Activated naive CD8-positive, alpha-beta T cell treated with anti-CD3 and anti-CD28 coated beads, Interleukin-2, amount 10 ng/mL, durations not matched to agents 7 days and 5 days (primary cell): ENCODE results near the gene CACNA1G. TPM values are rescaled to one million over a fixed set of nuclear protein-coding genes. Genes with fewer than 3 reads are reported as not detected.
A peak's percentile ranks its signal among the peaks of the same experiment; 100 is the strongest.

ENCODE experiments used
- ATAC-seq: fragments of 150-1000 bp; cut with Tn5 transposase; one replicate; pipeline ENCODE4 v1.10.0; 2021; ENCODE audit warnings: low read depth, moderate library complexity
- POLR2A ChIA-PET: fragments of 350-600 bp; sonication (Branson Sonifier 250); formaldehyde crosslinking; loops from one replicate; lab custom pipeline; 2021; ENCODE audit warnings: antibody characterized with exemption; lab: Charles Lee
- DNase-seq: peaks from one replicate; pipeline ENCODE4 v3.0.0; 2021
- H3K27ac Mint-ChIP-seq: one replicate; pipeline ENCODE4 v1.8.0; 2022; ENCODE audit warnings: mild to moderate bottlenecking, mixed read lengths
- H3K27me3 Mint-ChIP-seq: one replicate; pipeline ENCODE4 v1.8.0; 2022; ENCODE audit warnings: mild to moderate bottlenecking, moderate library complexity, mixed read lengths
- H3K36me3 Mint-ChIP-seq: one replicate; pipeline ENCODE4 v1.8.0; 2021; ENCODE audit warnings: mild to moderate bottlenecking, mixed read lengths
- H3K4me1 Mint-ChIP-seq: one replicate; pipeline ENCODE4 v1.8.0; 2021; ENCODE audit warnings: mixed read lengths
- H3K4me3 Mint-ChIP-seq: one replicate; pipeline ENCODE4 v1.8.0; 2022; ENCODE audit warnings: mild to moderate bottlenecking, moderate library complexity, mixed read lengths
- H3K9me3 Mint-ChIP-seq: one replicate; pipeline ENCODE4 v1.8.0; 2021; ENCODE audit warnings: mixed read lengths
- total RNA-seq, 2 experiments: library from RNA; stranded (reverse); gene quantifications; one replicate each; pipeline ENCODE4 v1.2.3, GENCODE V29; 2021

Gene CACNA1G
- under 1 TPM in 1 of 2 experiments, not detected in 1; 0.11 TPM for total RNA-seq

GRCh38 chr17:50560185-50560824 lies at the start of gene CACNA1G:
TSS of gene CACNA1G (plus strand) at chr17:50560715. CDS start at chr17:50561460, 745 bp downstream.
- Mint-ChIP-seq H3K9me3 (no peaks in the 10 kb centered on the region), H3K27ac (no peak within 1 kb of the TSS)
- POLR2A ChIA-PET: interaction anchor here (0.9 to 2.0 kb wide), 2 partner anchors 16 to 19 kb away, joined by 3 to 10 read pairs; no protein-coding TSS in a partner anchor

GRCh38 chr17:50511058-50511457 lies 49.5 kb upstream of the CACNA1G start:
- Mint-ChIP-seq H3K4me1 (peaks cover 24% of the 10 kb centered on the region), H3K36me3 (no peaks in the 10 kb centered on the region), H3K9me3 (no peaks in the 10 kb centered on the region), H3K4me3 (peak overlapping the region; percentile 9), H3K27me3 (no peaks in the 10 kb centered on the region), H3K27ac (peak overlapping the region; percentile 42)
- DNase-seq (no peak), ATAC-seq (peak; percentile 65)
- POLR2A ChIA-PET: no interaction called here

More at GRCh38 chr17:50560185-50560824, at the start of gene CACNA1G:
- peak; percentile 90 for ATAC-seq
- H3K27me3 Mint-ChIP-seq: peaks cover 63% of the 10 kb centered on the region
- H3K4me1 Mint-ChIP-seq: peaks cover 14% of the 10 kb centered on the region
- peak; percentile 90 for DNase-seq
- H3K36me3 Mint-ChIP-seq: no peaks in the 10 kb centered on the region
- H3K4me3 Mint-ChIP-seq: peak within 1 kb of the TSS; percentile 80

DNA sequence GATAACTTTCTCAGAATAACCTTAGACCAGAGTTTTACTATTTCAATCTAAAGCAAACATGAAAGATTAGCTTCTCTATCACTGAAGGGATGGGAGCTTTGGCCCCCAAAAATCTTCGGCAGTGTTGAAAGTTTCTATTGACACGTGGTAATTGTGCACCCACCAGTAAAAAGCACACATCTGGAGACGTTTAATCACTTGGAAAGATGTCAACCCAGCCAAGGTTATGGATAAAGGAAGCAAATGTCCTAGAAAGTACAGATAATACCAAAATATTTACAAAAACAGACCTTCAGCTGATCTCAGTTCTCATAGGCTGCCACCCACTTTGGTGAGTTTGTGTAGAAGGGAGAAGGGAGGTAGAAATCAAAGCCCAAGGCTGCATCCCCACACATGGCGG lies 47.0 kb upstream of the CACNA1G start:
- Mint-ChIP-seq H3K4me1 (peaks cover 20% of the 10 kb centered on the region), H3K4me3 (no peak overlapping the region), H3K27ac (no peak overlapping the region), H3K36me3 (no peaks in the 10 kb centered on the region), H3K9me3 (no peaks in the 10 kb centered on the region), H3K27me3 (no peaks in the 10 kb centered on the region)
- no peak for ATAC-seq
- POLR2A ChIA-PET: no interaction called here
- DNase-seq: no peak

DNA sequence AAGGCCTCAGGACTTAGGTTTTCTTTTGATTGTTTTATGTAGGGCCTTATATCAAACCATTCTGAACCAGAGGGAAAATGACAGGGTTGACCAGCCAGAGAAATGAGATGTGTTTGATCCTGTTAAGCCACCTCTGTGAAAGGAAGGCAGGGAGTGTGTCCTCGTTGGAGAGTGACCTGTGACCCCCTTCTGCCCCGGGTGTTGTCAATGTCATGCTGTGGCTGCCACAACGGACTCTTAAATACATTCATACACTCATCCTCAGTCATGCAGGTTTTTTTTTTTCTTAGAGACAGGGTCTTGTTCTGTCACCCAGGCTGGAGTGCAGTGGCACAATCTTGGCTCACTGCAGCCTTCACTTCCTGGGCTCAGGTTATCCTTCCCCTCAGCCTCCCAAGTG lies 46.1 kb upstream of the CACNA1G start:
- H3K27me3 Mint-ChIP-seq: no peaks in the 10 kb centered on the region
- H3K36me3 Mint-ChIP-seq: no peaks in the 10 kb centered on the region
- ATAC-seq (no peak), DNase-seq (no peak)
- H3K4me3 Mint-ChIP-seq: no peak overlapping the region
- H3K27ac Mint-ChIP-seq: no peak overlapping the region
- H3K4me1 Mint-ChIP-seq: peaks cover 15% of the 10 kb centered on the region
- H3K9me3 Mint-ChIP-seq: no peaks in the 10 kb centered on the region
- POLR2A ChIA-PET: interaction anchor here (0.7 kb wide), 1 partner anchor 188 kb away, joined by 3 read pairs; no protein-coding TSS in a partner anchor

DNA sequence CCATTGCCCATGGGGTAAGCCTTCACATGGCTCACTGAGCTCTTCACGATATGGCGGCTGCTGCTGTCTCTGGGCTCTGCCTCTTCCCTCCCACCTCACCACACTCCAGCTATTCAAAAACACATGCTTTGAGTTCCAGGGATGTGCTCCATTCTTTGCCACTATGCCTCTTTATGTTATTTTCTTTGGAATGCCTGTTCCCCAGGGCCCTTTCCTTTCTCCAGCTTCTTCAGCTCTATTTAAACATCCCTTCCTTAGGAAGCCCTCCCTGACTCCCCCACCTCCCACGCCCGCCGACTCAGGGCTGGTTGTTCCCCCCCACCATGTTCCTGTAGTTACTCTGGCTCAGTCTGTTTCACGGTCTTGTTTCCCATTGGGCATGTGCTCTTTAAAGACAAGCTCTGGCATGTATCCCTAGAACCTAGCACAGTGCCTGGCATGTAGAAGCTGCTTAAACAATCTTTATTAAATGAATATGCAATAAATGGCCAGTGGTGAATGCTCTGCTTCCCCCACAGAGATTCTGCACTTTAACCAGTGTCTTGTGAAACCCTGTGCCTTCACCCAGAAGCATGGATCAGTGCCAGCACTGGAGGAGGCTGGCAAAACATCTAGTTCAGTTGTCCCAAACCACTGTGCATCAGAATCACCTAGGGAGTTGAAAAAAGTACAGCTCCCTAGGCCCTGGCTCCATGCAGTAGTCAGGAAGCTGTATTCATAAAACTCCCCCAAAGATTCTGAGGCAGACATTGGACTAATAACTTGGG lies 45.4 kb upstream of the CACNA1G start:
- Mint-ChIP-seq H3K9me3 (no peaks in the 10 kb centered on the region), H3K4me1 (peaks cover 11% of the 10 kb centered on the region), H3K4me3 (no peak overlapping the region), H3K27ac (no peak overlapping the region), H3K36me3 (no peaks in the 10 kb centered on the region), H3K27me3 (no peaks in the 10 kb centered on the region)
- POLR2A ChIA-PET: interaction anchor here (0.7 kb wide), 1 partner anchor 187 kb away, joined by 3 read pairs; no protein-coding TSS in a partner anchor
- no peak for ATAC-seq
- no peak for DNase-seq

DNA sequence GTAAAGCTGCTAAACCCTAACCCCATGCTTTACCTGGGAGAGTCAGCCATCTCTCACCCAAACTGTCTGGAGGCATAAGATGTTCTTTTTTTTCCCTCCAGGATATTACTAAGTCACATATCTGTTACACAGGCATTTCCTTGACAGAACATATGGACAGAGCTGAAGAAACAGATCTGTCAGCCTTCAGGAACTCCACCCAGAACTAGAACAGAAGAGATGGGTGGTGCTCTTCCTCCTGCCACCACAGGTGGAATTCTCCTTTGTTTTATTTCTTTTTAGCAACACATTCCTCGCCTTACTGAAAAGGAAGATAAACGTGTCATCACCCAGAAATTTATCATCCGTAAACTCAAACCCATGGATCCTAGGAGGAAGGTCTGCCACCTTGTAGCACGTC lies 43.5 kb upstream of the CACNA1G start:
- Mint-ChIP-seq H3K36me3 (no peaks in the 10 kb centered on the region), H3K4me3 (no peak overlapping the region), H3K9me3 (no peaks in the 10 kb centered on the region), H3K27ac (no peak overlapping the region), H3K4me1 (no peaks in the 10 kb centered on the region), H3K27me3 (no peaks in the 10 kb centered on the region)
- POLR2A ChIA-PET: no interaction called here
- DNase-seq: no peak
- ATAC-seq: no peak

DNA sequence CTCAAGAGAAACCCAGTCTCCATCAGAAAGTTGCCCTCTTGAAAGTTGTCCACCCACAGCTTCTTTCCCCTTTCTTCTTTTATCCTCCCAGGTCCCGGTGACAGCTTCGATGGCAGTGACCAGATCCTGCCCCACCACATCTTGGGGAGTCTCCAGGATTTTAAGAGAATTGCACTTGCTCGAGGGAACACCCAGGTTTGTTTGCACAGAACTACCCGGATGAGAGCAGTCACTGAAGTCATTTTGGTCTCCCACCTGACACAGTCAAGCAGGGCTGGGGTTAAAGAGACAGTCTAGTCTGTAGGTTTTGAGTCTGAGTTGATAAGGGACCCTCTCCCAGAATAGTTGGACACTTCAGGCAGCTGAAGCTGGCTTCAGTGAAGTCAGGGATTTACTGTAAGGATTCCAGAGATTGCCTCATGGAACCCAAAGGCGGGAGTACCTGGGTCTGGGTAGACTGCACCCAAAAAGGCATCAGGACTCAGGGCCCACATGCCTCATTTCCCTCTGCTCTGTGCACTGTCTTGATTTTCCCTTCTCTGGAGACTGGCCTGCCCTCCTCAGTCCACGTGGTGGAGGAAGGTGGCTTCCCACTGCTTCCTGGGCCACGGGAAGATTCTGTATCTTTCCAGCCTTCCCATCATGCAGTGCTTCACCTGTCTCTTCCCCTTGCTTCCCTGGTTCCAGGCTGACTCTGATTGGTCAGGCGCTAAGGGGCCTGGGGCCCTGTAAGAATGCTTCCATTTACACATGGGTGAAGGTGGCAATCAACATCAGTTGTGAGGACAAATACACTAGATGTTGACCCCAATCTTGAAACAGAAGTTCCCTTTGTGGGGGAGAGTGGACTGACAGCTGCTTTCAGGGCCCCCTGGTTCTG lies 42.8 kb upstream of the CACNA1G start:
- Mint-ChIP-seq H3K4me1 (no peaks in the 10 kb centered on the region), H3K27me3 (no peaks in the 10 kb centered on the region), H3K9me3 (no peaks in the 10 kb centered on the region), H3K36me3 (no peaks in the 10 kb centered on the region), H3K27ac (no peak overlapping the region), H3K4me3 (no peak overlapping the region)
- ATAC-seq (no peak), DNase-seq (no peak)
- POLR2A ChIA-PET: no interaction called here

- DNase-seq: no peak
- POLR2A ChIA-PET: no interaction called here
Observed at GRCh38 chr17:50518384-50519023, 42.0 kb upstream of the CACNA1G start.

DNA sequence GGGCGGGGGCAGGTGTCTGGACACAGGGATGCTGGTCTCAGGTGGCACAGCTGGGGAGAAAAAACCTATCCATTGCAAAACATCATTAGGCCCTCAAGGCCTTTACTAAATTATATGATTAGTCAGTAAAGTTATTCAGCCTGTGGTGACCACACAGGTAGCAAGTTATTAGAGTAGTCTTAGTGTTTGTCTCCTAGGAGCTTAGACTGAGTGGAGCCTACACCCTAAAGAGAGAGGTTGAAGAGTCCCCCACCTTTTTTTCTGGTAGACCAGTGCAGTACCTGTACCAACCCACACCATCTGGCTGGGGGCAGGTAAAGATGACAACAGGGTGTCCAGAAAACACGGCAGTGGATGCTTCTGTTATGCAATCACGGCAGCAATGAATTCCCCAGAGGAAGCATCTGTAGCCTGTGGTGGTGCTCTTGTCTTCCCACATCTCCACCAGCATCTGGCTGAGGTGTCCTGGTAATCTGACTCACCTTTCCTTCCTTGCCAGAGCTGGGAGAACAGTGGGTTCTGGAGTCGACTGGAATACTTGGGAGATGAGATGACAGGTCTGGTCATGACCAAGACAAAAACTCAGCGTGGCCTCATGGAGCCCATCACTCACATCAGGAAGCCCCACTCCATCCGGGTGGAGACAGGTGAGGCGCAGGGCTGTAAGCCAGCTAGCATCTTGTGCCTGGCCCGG lies 41.2 kb upstream of the CACNA1G start:
- H3K4me1 Mint-ChIP-seq: no peaks in the 10 kb centered on the region
- ATAC-seq (no peak), DNase-seq (no peak)
- no peaks in the 10 kb centered on the region for H3K9me3 Mint-ChIP-seq
- H3K27me3 Mint-ChIP-seq: no peaks in the 10 kb centered on the region
- POLR2A ChIA-PET: no interaction called here
- no peaks in the 10 kb centered on the region for H3K36me3 Mint-ChIP-seq
- no peak overlapping the region for H3K27ac Mint-ChIP-seq
- no peak overlapping the region for H3K4me3 Mint-ChIP-seq

More at GRCh38 chr17:50518384-50519023, 42.0 kb upstream of the CACNA1G start:
- Mint-ChIP-seq H3K27me3 (no peaks in the 10 kb centered on the region), H3K4me1 (no peaks in the 10 kb centered on the region), H3K4me3 (no peak overlapping the region), H3K36me3 (no peaks in the 10 kb centered on the region), H3K9me3 (no peaks in the 10 kb centered on the region), H3K27ac (no peak overlapping the region)
- ATAC-seq: no peak

GRCh38 chr17:50520483-50520882 lies 40.0 kb upstream of the CACNA1G start:
- Mint-ChIP-seq H3K9me3 (no peaks in the 10 kb centered on the region), H3K27ac (no peak overlapping the region), H3K36me3 (no peaks in the 10 kb centered on the region), H3K4me1 (no peaks in the 10 kb centered on the region), H3K27me3 (no peaks in the 10 kb centered on the region), H3K4me3 (no peak overlapping the region)
- POLR2A ChIA-PET: no interaction called here
- no peak for ATAC-seq
- no peak for DNase-seq

GRCh38 chr17:50521514-50521913 lies 39.0 kb upstream of the CACNA1G start:
- Mint-ChIP-seq H3K36me3 (no peaks in the 10 kb centered on the region), H3K4me3 (no peak overlapping the region), H3K27me3 (no peaks in the 10 kb centered on the region), H3K9me3 (no peaks in the 10 kb centered on the region), H3K27ac (no peak overlapping the region), H3K4me1 (no peaks in the 10 kb centered on the region)
- ATAC-seq: no peak
- DNase-seq: no peak
- POLR2A ChIA-PET: no interaction called here

- Mint-ChIP-seq H3K4me1 (no peaks in the 10 kb centered on the region), H3K9me3 (no peaks in the 10 kb centered on the region), H3K27me3 (no peaks in the 10 kb centered on the region), H3K27ac (no peak overlapping the region), H3K4me3 (no peak overlapping the region), H3K36me3 (no peaks in the 10 kb centered on the region)
- POLR2A ChIA-PET: no interaction called here
- ATAC-seq (no peak), DNase-seq (no peak)
Observed at GRCh38 chr17:50522766-50523165, 37.7 kb upstream of the CACNA1G start.
